Panc1 (cell line): ENCODE results near the gene COTL1. TPM values are rescaled to one million over a fixed set of nuclear protein-coding genes. Genes with fewer than 3 reads are reported as not detected.

Experiments
- ATAC-seq: fragments of 200-7000 bp; cut with Tn5 transposase; 2 replicates; pipeline ENCODE4 v1.9.1; 2020; ENCODE audit warnings: mild to moderate bottlenecking, moderate library complexity
- BruUV-seq: library from RNA; stranded (reverse); fragments of 400-500 nt; replicated peaks from 2 replicates; lab custom pipeline; 2021; lab: Mats Ljungman, UMichigan
- CTCF ChIA-PET: fragments of 300-600 bp; sonication (Branson Sonifier 250); formaldehyde crosslinking; loops from one replicate; lab custom pipeline; 2022; ENCODE audit warnings: antibody characterized with exemption; lab: Charles Lee
- POLR2A ChIA-PET: fragments of 300-600 bp; sonication (Branson Sonifier 250); formaldehyde crosslinking; loops from one replicate; lab custom pipeline; 2022; ENCODE audit warnings: antibody characterized with exemption; lab: Charles Lee
- DNase-seq: peaks from one replicate; pipeline ENCODE4 v3.0.0-alpha.2; 2010; ENCODE audit warnings: low read depth, low spot score
- H3K27ac ChIP-seq: 2 replicates; pipeline ENCODE4 v1.5.1; 2011; ENCODE audit warnings: mild to moderate bottlenecking, low read length, inconsistent platforms
- H3K27me3 ChIP-seq: fragments of 200-500 bp; sonication (Bioruptor generic); 2 replicates; pipeline ENCODE4 v1.6.0; 2014; ENCODE audit warnings: low read length, inconsistent platforms; ENCODE audit not compliant: control insufficient read depth, insufficient read depth
- H3K36me3 ChIP-seq: fragments of 200-500 bp; sonication (Bioruptor generic); 2 replicates; pipeline ENCODE4 v1.5.1; 2014; ENCODE audit warnings: inconsistent platforms, mild to moderate bottlenecking, low read length, moderate library complexity; ENCODE audit not compliant: control insufficient read depth, insufficient read depth
- H3K4me1 ChIP-seq: 2 replicates; pipeline ENCODE4 v1.5.1; 2011; ENCODE audit warnings: inconsistent platforms, mild to moderate bottlenecking, low read length, moderate library complexity; ENCODE audit not compliant: control insufficient read depth, insufficient read depth
- H3K4me3 ChIP-seq, 2 experiments: 2 replicates each; pipeline ENCODE4 v1.5.1; 2011 to 2012; ENCODE audit warnings: low read depth in 2 of 2, low read length in 2 of 2, mild to moderate bottlenecking in 2 of 2, inconsistent platforms in 1 of 2, moderate library complexity in 1 of 2
- H3K9me3 ChIP-seq: fragments of 200-500 bp; sonication (Bioruptor generic); 2 replicates; pipeline ENCODE4 v1.5.1; 2014; ENCODE audit warnings: low read depth, mild to moderate bottlenecking, inconsistent platforms, low read length, moderate library complexity; ENCODE audit not compliant: control insufficient read depth, insufficient read depth
- POLR2AphosphoS5 ChIP-seq: IDR thresholded peaks from 2 replicates; pipeline ENCODE4 v1.6.1; 2012; ENCODE audit warnings: mild to moderate bottlenecking, low read depth, low read length, moderate library complexity
- SIN3A ChIP-seq: IDR thresholded peaks from 2 replicates; pipeline ENCODE4 v1.6.1; 2012; ENCODE audit warnings: low read depth, mild to moderate bottlenecking, low read length, moderate library complexity, borderline replicate concordance; ENCODE audit not compliant: insufficient read depth
- TCF7L2 ChIP-seq: IDR thresholded peaks from 2 replicates; pipeline ENCODE4 v1.6.1; 2011; ENCODE audit warnings: mild to moderate bottlenecking, low read depth, low read length, inconsistent platforms
- in situ Hi-C: cut with HindIII; loops from 2 replicates; pipeline ENCODE4 v1.10.0; 2016; ENCODE audit warnings: low sequenced_read_pairs, low pct_unique_long_range_greater_than_20kb
- intact Hi-C: fragments of 100-400 bp; cut with micrococcal nuclease; formaldehyde crosslinking; loops from one replicate; pipeline ENCODE4 v1.10.0; 2022; ENCODE audit not compliant: unreplicated experiment
- total RNA-seq: library from RNA; stranded (reverse); gene quantifications from one replicate; pipeline ENCODE4 v1.2.1, GENCODE V29; 2021; ENCODE audit not compliant: unreplicated experiment
- TF ChIP-seq, protein P1 (sequence below), 2 experiments: IDR thresholded peaks; 2 replicates each; pipeline ENCODE4 v1.6.1; 2011 to 2012; ENCODE audit warnings: low read depth in 2 of 2, control low read depth in 1 of 2, low read length in 1 of 2, mild to moderate bottlenecking in 1 of 2, moderate library complexity in 1 of 2; ENCODE audit not compliant: insufficient read depth in 1 of 2
- TF ChIP-seq, protein P2 (sequence below): fragments of 450-650 bp; IDR thresholded peaks from 2 replicates; pipeline ENCODE4 v1.5.1; 2017; ENCODE audit warnings: mild to moderate bottlenecking

Gene COTL1
- total RNA-seq, 1 experiment from 2014 or later = 302 TPM

DNA sequence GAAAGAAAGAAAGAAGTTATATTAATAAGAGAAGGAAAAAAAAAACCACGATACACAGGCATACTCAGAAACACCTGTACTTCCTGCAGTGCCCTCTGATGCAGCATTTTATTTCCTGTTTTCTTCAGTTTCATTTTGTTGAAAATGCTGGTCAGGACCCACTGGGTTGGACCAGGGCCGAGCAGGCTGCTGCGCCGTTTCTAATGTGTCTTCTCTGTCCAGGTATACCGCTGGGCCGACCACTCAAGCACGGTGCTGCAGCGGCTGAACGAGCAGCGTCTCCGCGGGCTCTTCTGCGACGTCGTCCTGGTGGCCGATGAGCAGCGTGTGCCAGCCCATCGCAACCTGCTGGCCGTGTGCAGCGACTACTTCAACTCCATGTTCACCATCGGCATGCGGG, 38.8 kb upstream of the COTL1 start:
- H3K4me3 ChIP-seq = no peak overlapping the region
- no peaks in the 10 kb centered on the region for H3K27me3 ChIP-seq
- no peak for ATAC-seq
- no TSS peak for BruUV-seq
- CTCF ChIA-PET = no interaction called here
- POLR2A ChIA-PET = no interaction called here
- TF ChIP-seq POLR2AphosphoS5 = no peak
- TF ChIP-seq, protein P1, sequence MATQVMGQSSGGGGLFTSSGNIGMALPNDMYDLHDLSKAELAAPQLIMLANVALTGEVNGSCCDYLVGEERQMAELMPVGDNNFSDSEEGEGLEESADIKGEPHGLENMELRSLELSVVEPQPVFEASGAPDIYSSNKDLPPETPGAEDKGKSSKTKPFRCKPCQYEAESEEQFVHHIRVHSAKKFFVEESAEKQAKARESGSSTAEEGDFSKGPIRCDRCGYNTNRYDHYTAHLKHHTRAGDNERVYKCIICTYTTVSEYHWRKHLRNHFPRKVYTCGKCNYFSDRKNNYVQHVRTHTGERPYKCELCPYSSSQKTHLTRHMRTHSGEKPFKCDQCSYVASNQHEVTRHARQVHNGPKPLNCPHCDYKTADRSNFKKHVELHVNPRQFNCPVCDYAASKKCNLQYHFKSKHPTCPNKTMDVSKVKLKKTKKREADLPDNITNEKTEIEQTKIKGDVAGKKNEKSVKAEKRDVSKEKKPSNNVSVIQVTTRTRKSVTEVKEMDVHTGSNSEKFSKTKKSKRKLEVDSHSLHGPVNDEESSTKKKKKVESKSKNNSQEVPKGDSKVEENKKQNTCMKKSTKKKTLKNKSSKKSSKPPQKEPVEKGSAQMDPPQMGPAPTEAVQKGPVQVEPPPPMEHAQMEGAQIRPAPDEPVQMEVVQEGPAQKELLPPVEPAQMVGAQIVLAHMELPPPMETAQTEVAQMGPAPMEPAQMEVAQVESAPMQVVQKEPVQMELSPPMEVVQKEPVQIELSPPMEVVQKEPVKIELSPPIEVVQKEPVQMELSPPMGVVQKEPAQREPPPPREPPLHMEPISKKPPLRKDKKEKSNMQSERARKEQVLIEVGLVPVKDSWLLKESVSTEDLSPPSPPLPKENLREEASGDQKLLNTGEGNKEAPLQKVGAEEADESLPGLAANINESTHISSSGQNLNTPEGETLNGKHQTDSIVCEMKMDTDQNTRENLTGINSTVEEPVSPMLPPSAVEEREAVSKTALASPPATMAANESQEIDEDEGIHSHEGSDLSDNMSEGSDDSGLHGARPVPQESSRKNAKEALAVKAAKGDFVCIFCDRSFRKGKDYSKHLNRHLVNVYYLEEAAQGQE (IDR thresholded peaks at IDR 0.05; ENCODE audit: insufficient read depth in 1 of 2, low read depth in 2 of 2, low read length in 1 of 2) = no peak
- no peak for TF ChIP-seq TCF7L2
- no peak for TF ChIP-seq SIN3A
- TF ChIP-seq, protein P2, sequence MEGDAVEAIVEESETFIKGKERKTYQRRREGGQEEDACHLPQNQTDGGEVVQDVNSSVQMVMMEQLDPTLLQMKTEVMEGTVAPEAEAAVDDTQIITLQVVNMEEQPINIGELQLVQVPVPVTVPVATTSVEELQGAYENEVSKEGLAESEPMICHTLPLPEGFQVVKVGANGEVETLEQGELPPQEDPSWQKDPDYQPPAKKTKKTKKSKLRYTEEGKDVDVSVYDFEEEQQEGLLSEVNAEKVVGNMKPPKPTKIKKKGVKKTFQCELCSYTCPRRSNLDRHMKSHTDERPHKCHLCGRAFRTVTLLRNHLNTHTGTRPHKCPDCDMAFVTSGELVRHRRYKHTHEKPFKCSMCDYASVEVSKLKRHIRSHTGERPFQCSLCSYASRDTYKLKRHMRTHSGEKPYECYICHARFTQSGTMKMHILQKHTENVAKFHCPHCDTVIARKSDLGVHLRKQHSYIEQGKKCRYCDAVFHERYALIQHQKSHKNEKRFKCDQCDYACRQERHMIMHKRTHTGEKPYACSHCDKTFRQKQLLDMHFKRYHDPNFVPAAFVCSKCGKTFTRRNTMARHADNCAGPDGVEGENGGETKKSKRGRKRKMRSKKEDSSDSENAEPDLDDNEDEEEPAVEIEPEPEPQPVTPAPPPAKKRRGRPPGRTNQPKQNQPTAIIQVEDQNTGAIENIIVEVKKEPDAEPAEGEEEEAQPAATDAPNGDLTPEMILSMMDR = no peak
- intact Hi-C loops (no loop called here), in situ Hi-C loops (no loop called here)
- no peak for DNase-seq
- H3K27ac ChIP-seq = no peak overlapping the region
- no peaks in the 10 kb centered on the region for H3K9me3 ChIP-seq
- H3K4me1 ChIP-seq = no peaks in the 10 kb centered on the region
- no peaks in the 10 kb centered on the region for H3K36me3 ChIP-seq

DNA sequence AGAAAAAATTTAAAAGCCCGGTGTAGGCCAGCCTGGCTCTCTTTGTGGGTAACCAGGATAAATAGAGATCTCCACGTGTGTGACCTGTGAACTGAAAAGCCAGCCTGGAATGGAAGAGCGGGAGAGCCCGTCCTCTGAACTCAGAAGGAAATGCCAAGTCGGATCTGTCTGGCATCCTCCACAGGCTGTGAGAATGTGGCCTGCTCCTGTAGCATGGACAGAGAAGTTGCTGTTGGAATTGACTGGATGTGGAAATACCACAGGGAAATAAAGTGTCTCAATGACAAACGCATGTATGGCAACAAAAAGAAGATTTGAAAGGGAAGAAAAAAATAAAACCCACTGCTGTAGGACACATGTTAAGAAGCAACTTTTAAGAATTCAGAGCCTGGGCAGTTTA, 37.1 kb upstream of the COTL1 start:
- Histone ChIP-seq H3K9me3 (no peaks in the 10 kb centered on the region), H3K36me3 (no peaks in the 10 kb centered on the region), H3K4me3 (no peak overlapping the region), H3K4me1 (peaks cover 3% of the 10 kb centered on the region; the same call in 1 of the 2 replicates), H3K27ac (no peak overlapping the region), H3K27me3 (no peaks in the 10 kb centered on the region)
- in situ Hi-C loops (no loop called here), intact Hi-C loops (no loop called here)
- no TSS peak for BruUV-seq
- no peak for TF ChIP-seq TCF7L2
- no peak for TF ChIP-seq SIN3A
- no peak for TF ChIP-seq POLR2AphosphoS5
- TF ChIP-seq, protein P2 = no peak
- TF ChIP-seq, protein P1 (IDR thresholded peaks at IDR 0.05; ENCODE audit: insufficient read depth in 1 of 2, low read depth in 2 of 2, low read length in 1 of 2) = no peak
- ChIA-PET POLR2A (no interaction called here), CTCF (no interaction called here)
- ATAC-seq = no peak
- DNase-seq = no peak
